HEK293T (cell line): ENCODE results near the gene CATSPERD.

ENCODE experiments used
- CTCF ChIA-PET: fragments of 350-600 bp; formaldehyde crosslinking; extraction: SDS; loops from one replicate; lab custom pipeline; 2021; ENCODE audit warnings: antibody characterized with exemption, inconsistent platforms; lab: Yijun Ruan, JAX
- POLR2A ChIA-PET: fragments of 350-600 bp; formaldehyde crosslinking; extraction: SDS; loops from one replicate; lab custom pipeline; 2020; ENCODE audit warnings: antibody characterized with exemption, inconsistent platforms; lab: Yijun Ruan, JAX
- DNase-seq: peaks from one replicate; pipeline ENCODE4 v3.0.0; 2012; ENCODE audit warnings: mixed read lengths; ENCODE audit errors: extremely low spot score
- ARNT ChIP-seq: fragments of 450-650 bp; IDR thresholded peaks from 2 replicates; pipeline ENCODE4 v1.6.1; 2017; ENCODE audit warnings: mild to moderate bottlenecking
- BHLHE40 ChIP-seq: fragments of 450-650 bp; IDR thresholded peaks from 2 replicates; pipeline ENCODE4 v1.6.1; 2016; ENCODE audit warnings: mild to moderate bottlenecking, moderate library complexity, borderline replicate concordance
- CTBP1 ChIP-seq: fragments of 450-650 bp; IDR thresholded peaks from 2 replicates; pipeline ENCODE4 v1.6.1; 2016; ENCODE audit warnings: borderline replicate concordance
- ELF4 ChIP-seq: fragments of 450-650 bp; IDR thresholded peaks from 2 replicates; pipeline ENCODE4 v1.6.1; 2017; ENCODE audit warnings: antibody characterized with exemption
- FOXA1 ChIP-seq: fragments of 450-650 bp; IDR thresholded peaks from 2 replicates; pipeline ENCODE4 v1.6.1; 2016; ENCODE audit warnings: mild to moderate bottlenecking
- FOXK2 ChIP-seq: fragments of 450-650 bp; IDR thresholded peaks from 2 replicates; pipeline ENCODE4 v1.6.1; 2016; ENCODE audit warnings: mild to moderate bottlenecking
- FOXM1 ChIP-seq: fragments of 450-650 bp; IDR thresholded peaks from 2 replicates; pipeline ENCODE4 v1.6.1; 2017; ENCODE audit warnings: mild to moderate bottlenecking, borderline replicate concordance
- HDGF ChIP-seq: fragments of 450-650 bp; IDR thresholded peaks from 2 replicates; pipeline ENCODE4 v1.6.1; 2017; ENCODE audit warnings: antibody characterized with exemption, borderline replicate concordance
- L3MBTL2 ChIP-seq: fragments of 450-650 bp; conservative IDR thresholded peaks from 2 replicates; pipeline ENCODE4 v1.6.1; 2016; ENCODE audit warnings: mild to moderate bottlenecking
- LEF1 ChIP-seq: fragments of 450-650 bp; IDR thresholded peaks from 2 replicates; pipeline ENCODE4 v1.6.1; 2017; ENCODE audit warnings: mild to moderate bottlenecking, borderline replicate concordance
- NFRKB ChIP-seq: fragments of 450-650 bp; IDR thresholded peaks from 2 replicates; pipeline ENCODE4 v1.6.1; 2016; ENCODE audit warnings: mild to moderate bottlenecking, moderate library complexity
- PKNOX1 ChIP-seq: fragments of 450-650 bp; IDR thresholded peaks from 2 replicates; pipeline ENCODE4 v1.6.1; 2016
- SP1 ChIP-seq: fragments of 450-650 bp; IDR thresholded peaks from 2 replicates; pipeline ENCODE4 v1.6.1; 2017
- SUZ12 ChIP-seq: fragments of 450-650 bp; IDR thresholded peaks from 2 replicates; pipeline ENCODE4 v1.6.1; 2016; ENCODE audit warnings: mild to moderate bottlenecking
- TARDBP ChIP-seq: fragments of 450-650 bp; IDR thresholded peaks from 2 replicates; pipeline ENCODE4 v1.6.1; 2016
- ZNF384 ChIP-seq: fragments of 450-650 bp; IDR thresholded peaks from 2 replicates; pipeline ENCODE4 v1.6.1; 2016

CATSPERD gene

GRCh38 chr19:5680437-5681368, 39.7 kb upstream of the CATSPERD start, which contains the start of the genes HSD11B1L and MICOS13:
Gene HSD11B1L, plus strand, starts transcription at chr19:5681027. Its CDS starts 3,806 bp downstream, at chr19:5684833.
Gene MICOS13, minus strand, starts transcription at chr19:5680516. Its CDS starts 30 bp downstream, at chr19:5680486.
- ChIA-PET POLR2A (interaction anchor here (0.6 kb wide), 1 partner anchor 9 kb away, joined by 3 read pairs; no protein-coding TSS in a partner anchor), CTCF (no interaction called here)
- TF ChIP-seq L3MBTL2 (no peak), ELF4 (peak; percentile 73), CTBP1 (no peak), LEF1 (0 out of 2 replicates have a peak, but pooled peaks have one; percentile 21), FOXA1 (no peak)
- DNase-seq = peak; percentile 95

- CTCF ChIA-PET = no interaction called here
- POLR2A ChIA-PET = interaction anchor here (0.6 kb wide), 1 partner anchor 8 kb away, joined by 3 read pairs; no protein-coding TSS in a partner anchor
- TF ChIP-seq TARDBP (no peak), PKNOX1 (no peak), L3MBTL2 (no peak), LEF1 (no peak), SP1 (no peak), HDGF (no peak), NFRKB (no peak), FOXK2 (no peak), BHLHE40 (no peak), SUZ12 (no peak), ELF4 (no peak), CTBP1 (no peak), FOXM1 (no peak), ZNF384 (no peak), FOXA1 (no peak), ARNT (no peak)
Observed at GRCh38 chr19:5681391-5682106, 38.9 kb upstream of the CATSPERD start.

GRCh38 chr19:5682107-5682482, 38.3 kb upstream of the CATSPERD start:
- ChIA-PET POLR2A (no interaction called here), CTCF (no interaction called here)
- TF ChIP-seq ELF4 (no peak), PKNOX1 (no peak)
- DNase-seq = no peak

More at GRCh38 chr19:5681391-5682106, 38.9 kb upstream of the CATSPERD start:
- no peak for DNase-seq

GRCh38 chr19:5683177-5683886, 37.1 kb upstream of the CATSPERD start:
- CTCF ChIA-PET = no interaction called here
- no peak for DNase-seq
- TF ChIP-seq PKNOX1 (0 out of 2 replicates have a peak, but pooled peaks have one; percentile 13), CTBP1 (no peak)
- POLR2A ChIA-PET = interaction anchor here (1.3 kb wide), 1 partner anchor 108 kb away, joined by 4 read pairs; the partner anchor contains the start of gene DUS3L

- ChIA-PET POLR2A (no interaction called here), CTCF (no interaction called here)
- no peak for DNase-seq
- TF ChIP-seq ARNT (no peak), BHLHE40 (no peak), SUZ12 (no peak), NFRKB (no peak), HDGF (no peak), ELF4 (no peak), PKNOX1 (no peak), LEF1 (no peak), CTBP1 (no peak), FOXK2 (no peak), L3MBTL2 (no peak), FOXA1 (no peak), ZNF384 (no peak), SP1 (no peak), TARDBP (no peak), FOXM1 (no peak)
Observed at GRCh38 chr19:5684694-5685430, 35.6 kb upstream of the CATSPERD start.
